H1 (cell line): ENCODE measurements around the gene EPG5. TPM values are rescaled to one million over a fixed set of nuclear protein-coding genes. Genes with fewer than 3 reads are reported as not detected.

Experiments used
- CTCF ChIA-PET: fragments of 300-600 bp; sonication (Branson Sonifier 250); formaldehyde crosslinking; loops from one replicate; lab custom pipeline; 2021; ENCODE audit not compliant: partially characterized antibody; lab: Charles Lee
- POLR2A ChIA-PET: fragments of 300-600 bp; sonication (Branson Sonifier 250); formaldehyde crosslinking; loops from one replicate; lab custom pipeline; 2021; ENCODE audit warnings: inconsistent platforms; ENCODE audit not compliant: partially characterized antibody; lab: Charles Lee
- DNase-seq, 2 experiments: peaks; one replicate each; pipeline versions ENCODE4 v3.0.0 to v3.0.0-alpha.2; 2010 to 2022; ENCODE audit warnings: low spot score in 2 of 2, low read depth in 1 of 2, mixed read lengths in 1 of 2
- FAIRE-seq: peaks from 2 replicates; lab custom pipeline; 2011; peaks lifted over from hg19 to GRCh38; lab: Jason Lieb, UNC
- H2AFZ ChIP-seq: 2 replicates; pipeline ENCODE4 v1.8.1; 2012; ENCODE audit warnings: low read length, inconsistent platforms
- H2AK5ac ChIP-seq: 2 replicates; pipeline ENCODE4 v1.6.1; 2013; ENCODE audit warnings: low read depth, low read length
- H2BK120ac ChIP-seq: replicated peaks from 2 replicates; pipeline ENCODE3; 2013; ENCODE audit warnings: low read depth, low read length, inconsistent platforms
- H2BK12ac ChIP-seq: 2 replicates; pipeline ENCODE4 v1.6.1; 2013; ENCODE audit warnings: low read depth, low read length
- H2BK15ac ChIP-seq: 2 replicates; pipeline ENCODE4 v1.6.1; 2013; ENCODE audit warnings: low read length
- H2BK20ac ChIP-seq: 2 replicates; pipeline ENCODE4 v1.6.1; 2013; ENCODE audit warnings: low read length
- H2BK5ac ChIP-seq: 2 replicates; pipeline ENCODE4 v1.6.1; 2013; ENCODE audit warnings: low read depth, low read length
- H3K14ac ChIP-seq: 2 replicates; pipeline ENCODE4 v1.6.1; 2013; ENCODE audit warnings: inconsistent platforms; ENCODE audit not compliant: insufficient read length
- H3K18ac ChIP-seq: 2 replicates; pipeline ENCODE4 v1.6.1; 2013; ENCODE audit warnings: low read length; ENCODE audit errors: extremely low read depth
- H3K23ac ChIP-seq: 2 replicates; pipeline ENCODE4 v1.6.1; 2013; ENCODE audit warnings: inconsistent platforms; ENCODE audit not compliant: insufficient read length
- H3K23me2 ChIP-seq: 2 replicates; pipeline ENCODE4 v1.6.1; 2013; ENCODE audit warnings: low read depth, low read length
- H3K27ac ChIP-seq: 2 replicates; pipeline ENCODE4 v1.6.1; 2011; ENCODE audit warnings: low read depth, low read length, inconsistent platforms
- H3K27me3 ChIP-seq, 4 experiments: replicated peaks in 1 of 4; 1 replicate in 1 of 4; 2 replicates in 3 of 4; pipeline versions ENCODE4 v1.6.1 to v1.8.1; 2011 to 2013; ENCODE audit warnings: low read length in 3 of 4, mild to moderate bottlenecking in 3 of 4, inconsistent platforms in 2 of 4, mixed read lengths in 2 of 4, moderate library complexity in 1 of 4; ENCODE audit not compliant: control insufficient read depth in 3 of 4, insufficient read depth in 3 of 4; ENCODE audit errors: extremely low read depth in 1 of 4
- H3K36me3 ChIP-seq, 4 experiments: 2 replicates each; pipeline versions ENCODE4 v1.6.1 to v1.8.1; 2011 to 2013; ENCODE audit warnings: mild to moderate bottlenecking in 4 of 4, low read length in 3 of 4, moderate library complexity in 2 of 4, control low read depth in 1 of 4, inconsistent platforms in 1 of 4; ENCODE audit not compliant: insufficient read depth in 4 of 4, control insufficient read depth in 2 of 4
- H3K4ac ChIP-seq: replicated peaks from 2 replicates; pipeline ENCODE3; 2013; ENCODE audit warnings: low read length, low read depth, mixed read lengths, inconsistent platforms; ENCODE audit not compliant: insufficient read length
- H3K4me1 ChIP-seq, 4 experiments: replicated peaks in 1 of 4; 1 replicate in 1 of 4; 2 replicates in 3 of 4; pipeline versions ENCODE4 v1.6.1 to v1.8.1; 2011 to 2013; ENCODE audit warnings: low read length in 3 of 4, inconsistent platforms in 2 of 4, mixed read lengths in 1 of 4; ENCODE audit not compliant: insufficient read depth in 4 of 4, control insufficient read depth in 3 of 4
- H3K4me2 ChIP-seq, 2 experiments: 2 replicates each; pipeline versions ENCODE4 v1.6.1 to v1.8.1; 2011 to 2013; ENCODE audit warnings: low read depth in 2 of 2, low read length in 2 of 2, control low read depth in 1 of 2, inconsistent platforms in 1 of 2, mild to moderate bottlenecking in 1 of 2; ENCODE audit not compliant: insufficient read depth in 1 of 2
- H3K4me3 ChIP-seq, 4 experiments: fragments of 200-600, 300-600 bp in 1 of 4; sonication (generic), shearing (Covaris generic), sonication (Bioruptor Twin) in 1 of 4; 2 replicates each; pipeline versions ENCODE4 v1.5.1 to v1.8.1; 2011 to 2016; ENCODE audit warnings: low read length in 4 of 4, low read depth in 3 of 4, control low read depth in 2 of 4, inconsistent platforms in 2 of 4, mild to moderate bottlenecking in 2 of 4, mixed read lengths in 1 of 4, moderate library complexity in 1 of 4; ENCODE audit not compliant: insufficient read depth in 2 of 4; ENCODE audit errors: extremely low read depth in 1 of 4
- H3K56ac ChIP-seq: replicated peaks from 2 replicates; pipeline ENCODE3; 2013; ENCODE audit warnings: low read depth, mild to moderate bottlenecking, mixed read lengths, low read length, inconsistent platforms; ENCODE audit not compliant: insufficient read length
- H3K79me1 ChIP-seq: 2 replicates; pipeline ENCODE4 v1.6.1; 2013; ENCODE audit warnings: low read depth, low read length, control low read depth
- H3K79me2 ChIP-seq, 2 experiments: 2 replicates each; pipeline versions ENCODE4 v1.6.1 to v1.8.1; 2012 to 2013; ENCODE audit warnings: low read length in 2 of 2, mild to moderate bottlenecking in 2 of 2, inconsistent platforms in 1 of 2; ENCODE audit not compliant: insufficient read depth in 2 of 2, control insufficient read depth in 1 of 2
- H3K9ac ChIP-seq, 4 experiments: replicated peaks in 1 of 4; 1 replicate in 1 of 4; 2 replicates in 3 of 4; pipeline versions ENCODE4 v1.6.1 to v1.8.1; 2011 to 2013; ENCODE audit warnings: low read depth in 3 of 4, low read length in 3 of 4, control low read depth in 2 of 4, mild to moderate bottlenecking in 2 of 4, moderate library complexity in 2 of 4, inconsistent platforms in 1 of 4; ENCODE audit errors: extremely low read depth in 1 of 4
- H3K9me3 ChIP-seq, 2 experiments: 2 replicates each; pipeline versions ENCODE4 v1.6.1 to v1.8.1; 2012 to 2013; ENCODE audit warnings: mild to moderate bottlenecking in 2 of 2, moderate library complexity in 2 of 2, control low read depth in 1 of 2, inconsistent platforms in 1 of 2, low read depth in 1 of 2, low read length in 1 of 2, mixed read lengths in 1 of 2; ENCODE audit not compliant: insufficient read depth in 2 of 2
- H4K20me1 ChIP-seq, 2 experiments: replicated peaks in 1 of 2; 2 replicates each; pipeline versions ENCODE3 to v1.8.1; 2011 to 2013; ENCODE audit warnings: inconsistent platforms in 2 of 2, low read length in 2 of 2, mild to moderate bottlenecking in 1 of 2; ENCODE audit not compliant: insufficient read depth in 2 of 2, control insufficient read depth in 1 of 2
- H4K5ac ChIP-seq: 2 replicates; pipeline ENCODE4 v1.6.1; 2013; ENCODE audit warnings: low read length, low read depth, mixed read lengths, inconsistent platforms; ENCODE audit not compliant: insufficient read length
- H4K8ac ChIP-seq: 2 replicates; pipeline ENCODE4 v1.8.0; 2013; ENCODE audit warnings: mild to moderate bottlenecking, moderate library complexity, low read length, inconsistent platforms; ENCODE audit not compliant: insufficient read depth; ENCODE audit errors: extremely low read depth
- H4K91ac ChIP-seq: replicated peaks from 2 replicates; pipeline ENCODE3; 2013; ENCODE audit warnings: low read length, mixed read lengths, inconsistent platforms; ENCODE audit not compliant: insufficient read length
- CHD2 ChIP-seq: IDR thresholded peaks from 2 replicates; pipeline ENCODE4 v1.6.1; 2012; ENCODE audit warnings: low read length, improper control_type of control experiment
- FOSL1 ChIP-seq: IDR thresholded peaks from 2 replicates; pipeline ENCODE4 v1.6.1; 2011; ENCODE audit warnings: mild to moderate bottlenecking, low read depth, low read length, moderate library complexity; ENCODE audit not compliant: insufficient read depth
- HDAC6 ChIP-seq: IDR thresholded peaks from one replicate; pipeline ENCODE4 v1.7.1; 2012; ENCODE audit warnings: low read depth, mild to moderate bottlenecking, inconsistent platforms, low read length, moderate library complexity
- KDM1A ChIP-seq: fragments of 200-600, 300-600 bp; sonication (generic); IDR thresholded peaks from 2 replicates; pipeline ENCODE4 v1.7.1; 2016; ENCODE audit warnings: mild to moderate bottlenecking, low read length, borderline replicate concordance
- KDM4A ChIP-seq: IDR thresholded peaks from one replicate; pipeline ENCODE4 v1.7.1; 2012; ENCODE audit warnings: low read depth, mild to moderate bottlenecking, moderate library complexity, low read length, inconsistent platforms; ENCODE audit not compliant: severe bottlenecking
- MAFK ChIP-seq: IDR thresholded peaks from 2 replicates; pipeline ENCODE4 v1.6.1; 2012; ENCODE audit warnings: low read depth, mild to moderate bottlenecking, improper control_type of control experiment, low read length
- MAX ChIP-seq: IDR thresholded peaks from 2 replicates; pipeline ENCODE4 v1.6.1; 2012; ENCODE audit warnings: inconsistent platforms
- POLR2AphosphoS5 ChIP-seq: IDR thresholded peaks from 2 replicates; pipeline ENCODE4 v1.6.1; 2011; ENCODE audit warnings: low read depth, low read length
- SP1 ChIP-seq: IDR thresholded peaks from 2 replicates; pipeline ENCODE4 v1.6.1; 2011; ENCODE audit warnings: low read depth, low read length
- SUZ12 ChIP-seq: fragments of 200-600 bp; sonication (generic); IDR thresholded peaks from 2 replicates; pipeline ENCODE4 v1.6.1; 2012; ENCODE audit warnings: mild to moderate bottlenecking, inconsistent platforms, low read length, moderate library complexity, mixed read lengths
- TAF1 ChIP-seq: IDR thresholded peaks from 2 replicates; pipeline ENCODE4 v1.6.1; 2011; ENCODE audit warnings: mild to moderate bottlenecking, low read depth, low read length
- TAF7 ChIP-seq: optimal IDR thresholded peaks from 2 replicates; pipeline ENCODE3; 2011; ENCODE audit warnings: low read depth, mild to moderate bottlenecking, inconsistent platforms, low read length, moderate library complexity, borderline replicate concordance
- YY1 ChIP-seq: IDR thresholded peaks from 2 replicates; pipeline ENCODE4 v1.6.1; 2011; ENCODE audit warnings: low read depth, mild to moderate bottlenecking, low read length
- WGBS, 2 experiments: shearing (Covaris generic) in 1 of 2; methylation state at CpG; one replicate each; pipeline versions ENCODE4 v1.1.6 to v1.1.7; 2013 to 2015; ENCODE audit warnings: low lambda C conversion rate in 2 of 2, mixed read lengths in 2 of 2, inconsistent platforms in 1 of 2, low coverage in 1 of 2, missing lambda C conversion rate in 1 of 2; ENCODE audit not compliant: insufficient replicate concordance in 2 of 2, insufficient coverage in 1 of 2, insufficient read length in 1 of 2; ENCODE audit errors: extremely low coverage in 1 of 2, missing lambda C conversion rate in 1 of 2; 5-methylcytosine and 5-hydroxymethylcytosine counted together
- polyA plus RNA-seq, 7 experiments: library from polyadenylated mRNA; depleted of rRNA in 3 of 7; stranded (reverse) in 5 of 7; unstranded in 2 of 7; fragments of >200 nt in 5 of 7; fragments of 200-250 nt in 2 of 7; gene quantifications; 1 replicate in 5 of 7; 2 replicates in 1 of 7; 4 replicates in 1 of 7; pipeline versions ENCODE4 v1.2.1 to v1.2.3, GENCODE V29; 2011 to 2013; ENCODE audit warnings: missing spikeins in 2 of 7, mixed read lengths in 2 of 7
- total RNA-seq: library from RNA; stranded (reverse); fragmentation: NEBNext Ultra II Directional; extraction: Animal tissue kit (Norgen Biotek cat#: 25700); gene quantifications from 2 replicates; pipeline ENCODE4 v1.2.1, GENCODE V29; 2021

EPG5 gene
- total and polyA plus RNA-seq, 2 of the 8 experiments (the other 6 are each of a cell fraction or from before 2014, with no cell fraction given) = 14.1 to 18.3 TPM

GRCh38 chr18:46002934-46003333, 35.8 kb upstream of the EPG5 start:
- no peaks in the 10 kb centered on the region for H3K79me2 ChIP-seq
- no peak for TF ChIP-seq TAF1
- no peak for TF ChIP-seq MAFK
- TF ChIP-seq KDM1A = no peak
- no peak for TF ChIP-seq YY1
- TF ChIP-seq MAX = no peak
- no peak for TF ChIP-seq TAF7
- no peak for TF ChIP-seq SP1
- no peak for TF ChIP-seq CHD2
- TF ChIP-seq KDM4A = no peak
- TF ChIP-seq FOSL1 = no peak
- TF ChIP-seq HDAC6 = no peak
- TF ChIP-seq SUZ12 = no peak
- no peak for TF ChIP-seq POLR2AphosphoS5
- H3K9me3 ChIP-seq = no peaks in the 10 kb centered on the region; a peak in 1 of 4 replicates
- H2BK120ac ChIP-seq = no peak overlapping the region
- FAIRE-seq (no peak), DNase-seq (no peak)
- H4K8ac ChIP-seq = no peak overlapping the region
- H4K20me1 ChIP-seq = no peaks in the 10 kb centered on the region
- no peak overlapping the region for H2BK15ac ChIP-seq
- ChIA-PET CTCF (interaction anchor here (0.6 kb wide), 1 partner anchor 184 kb away, joined by 5 read pairs; no protein-coding TSS in a partner anchor), POLR2A (no interaction called here)
- H2BK5ac ChIP-seq = no peak overlapping the region
- no peak overlapping the region for H2BK12ac ChIP-seq
- H3K4me1 ChIP-seq = no peaks in the 10 kb centered on the region
- no peak overlapping the region for H4K5ac ChIP-seq
- no peak overlapping the region for H4K91ac ChIP-seq
- no peak overlapping the region for H3K14ac ChIP-seq
- H3K36me3 ChIP-seq = no peaks in the 10 kb centered on the region
- no peak overlapping the region for H3K4me3 ChIP-seq
- no peak overlapping the region for H2AFZ ChIP-seq
- no peak overlapping the region for H3K18ac ChIP-seq
- no peaks in the 10 kb centered on the region for H3K23me2 ChIP-seq
- H3K23ac ChIP-seq = no peak overlapping the region
- H3K79me1 ChIP-seq = no peaks in the 10 kb centered on the region
- H2AK5ac ChIP-seq = no peak overlapping the region
- H3K4ac ChIP-seq = no peak overlapping the region
- no peak overlapping the region for H2BK20ac ChIP-seq
- H3K4me2 ChIP-seq = no peak overlapping the region
- H3K56ac ChIP-seq = no peak overlapping the region
- H3K27ac ChIP-seq = no peak overlapping the region
- H3K27me3 ChIP-seq = no peaks in the 10 kb centered on the region
- no peak overlapping the region for H3K9ac ChIP-seq
- 93% methylated on average over 1 of the region's 1 CpG; no CpG with 5 or more reads in 1 of the 2 experiments for WGBS, 2 experiments
